Esophagus muscularis mucosa (tissue), 4 donors: ENCODE data around the gene EVI2B.

ENCODE experiments used
- EP300 ChIP-seq: sonication (generic); formaldehyde crosslinking; IDR thresholded peaks from one replicate; pipeline ENCODE4 v1.6.1; 2017; ENCODE audit warnings: antibody characterized with exemption
- POLR2A ChIP-seq: fragments of 450-650 bp; IDR thresholded peaks from one replicate; pipeline ENCODE4 v1.6.1; 2017; ENCODE audit warnings: antibody characterized with exemption, moderate library complexity, mild to moderate bottlenecking, low read depth
- POLR2AphosphoS5 ChIP-seq, 2 donors: sonication (generic); formaldehyde crosslinking; IDR thresholded peaks; one replicate each; pipeline ENCODE4 v1.6.1; 2017; ENCODE audit warnings: antibody characterized with exemption in 2 of 2
- TF ChIP-seq, protein P1 (sequence below), 3 experiments: fragments of 200-600 bp in 2 of 3; fragments of 450-650 bp in 1 of 3; sonication (generic) in 2 of 3; IDR thresholded peaks; one replicate each; pipeline ENCODE4 v1.5.1; 2017 to 2019; ENCODE audit warnings: antibody characterized with exemption in 3 of 3, mild to moderate bottlenecking in 2 of 3, moderate library complexity in 1 of 3

DNA sequence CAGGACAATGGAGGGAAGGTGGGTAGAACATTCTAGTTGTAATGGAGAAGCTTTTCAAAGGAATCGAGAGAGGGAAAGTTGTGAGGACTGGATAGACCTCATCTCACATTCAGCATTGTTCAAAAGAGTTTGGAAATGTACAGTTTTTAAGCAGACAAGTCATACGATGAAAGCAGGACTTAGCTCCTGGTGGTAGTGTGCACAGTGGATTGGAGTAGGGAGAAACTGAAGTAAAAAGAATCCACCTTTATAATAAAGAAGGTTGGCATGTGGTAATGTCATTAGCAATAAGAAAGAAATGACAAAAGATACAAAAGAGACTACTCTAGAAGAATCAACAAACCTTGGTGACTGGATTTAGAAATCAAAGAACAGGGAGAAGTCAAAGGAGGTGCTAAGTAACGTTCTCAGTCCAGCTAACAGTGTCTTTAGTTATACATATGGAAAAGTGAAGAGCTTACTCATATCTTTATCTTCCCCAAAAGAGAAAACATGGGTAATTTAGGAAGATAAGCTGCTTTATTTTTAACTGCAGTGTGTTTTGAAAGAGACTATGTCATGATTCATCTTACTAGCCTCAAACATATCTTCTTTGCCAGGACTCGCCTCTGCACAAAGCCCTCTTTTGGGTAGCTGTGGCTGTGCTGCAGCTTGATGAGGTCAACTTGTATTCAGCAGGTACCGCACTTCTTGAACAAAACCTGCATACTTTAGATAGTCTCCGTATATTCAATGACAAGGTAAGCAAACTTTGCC is 26.2 kb upstream of the EVI2B start:
- no peak for TF ChIP-seq EP300
- TF ChIP-seq, protein P1, sequence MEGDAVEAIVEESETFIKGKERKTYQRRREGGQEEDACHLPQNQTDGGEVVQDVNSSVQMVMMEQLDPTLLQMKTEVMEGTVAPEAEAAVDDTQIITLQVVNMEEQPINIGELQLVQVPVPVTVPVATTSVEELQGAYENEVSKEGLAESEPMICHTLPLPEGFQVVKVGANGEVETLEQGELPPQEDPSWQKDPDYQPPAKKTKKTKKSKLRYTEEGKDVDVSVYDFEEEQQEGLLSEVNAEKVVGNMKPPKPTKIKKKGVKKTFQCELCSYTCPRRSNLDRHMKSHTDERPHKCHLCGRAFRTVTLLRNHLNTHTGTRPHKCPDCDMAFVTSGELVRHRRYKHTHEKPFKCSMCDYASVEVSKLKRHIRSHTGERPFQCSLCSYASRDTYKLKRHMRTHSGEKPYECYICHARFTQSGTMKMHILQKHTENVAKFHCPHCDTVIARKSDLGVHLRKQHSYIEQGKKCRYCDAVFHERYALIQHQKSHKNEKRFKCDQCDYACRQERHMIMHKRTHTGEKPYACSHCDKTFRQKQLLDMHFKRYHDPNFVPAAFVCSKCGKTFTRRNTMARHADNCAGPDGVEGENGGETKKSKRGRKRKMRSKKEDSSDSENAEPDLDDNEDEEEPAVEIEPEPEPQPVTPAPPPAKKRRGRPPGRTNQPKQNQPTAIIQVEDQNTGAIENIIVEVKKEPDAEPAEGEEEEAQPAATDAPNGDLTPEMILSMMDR (IDR thresholded peaks at IDR 0.05) = no peak
- TF ChIP-seq POLR2A = no peak
- TF ChIP-seq POLR2AphosphoS5 (IDR thresholded peaks at IDR 0.05) = no peak
